NT2/D1 (cell line): ENCODE data around the gene TMEM106C.

Experiments used
- SUZ12 ChIP-seq: IDR thresholded peaks from 2 replicates; pipeline ENCODE4 v1.6.1; 2011; ENCODE audit not compliant: insufficient read length, insufficient read depth; ENCODE audit errors: extremely low read depth
- YY1 ChIP-seq: IDR thresholded peaks from 2 replicates; pipeline ENCODE4 v1.6.1; 2011; ENCODE audit not compliant: insufficient read length, insufficient read depth
- ZNF274 ChIP-seq: IDR thresholded peaks from 2 replicates; pipeline ENCODE4 v1.6.1; 2011; ENCODE audit warnings: mild to moderate bottlenecking, low read depth, low read length

DNA sequence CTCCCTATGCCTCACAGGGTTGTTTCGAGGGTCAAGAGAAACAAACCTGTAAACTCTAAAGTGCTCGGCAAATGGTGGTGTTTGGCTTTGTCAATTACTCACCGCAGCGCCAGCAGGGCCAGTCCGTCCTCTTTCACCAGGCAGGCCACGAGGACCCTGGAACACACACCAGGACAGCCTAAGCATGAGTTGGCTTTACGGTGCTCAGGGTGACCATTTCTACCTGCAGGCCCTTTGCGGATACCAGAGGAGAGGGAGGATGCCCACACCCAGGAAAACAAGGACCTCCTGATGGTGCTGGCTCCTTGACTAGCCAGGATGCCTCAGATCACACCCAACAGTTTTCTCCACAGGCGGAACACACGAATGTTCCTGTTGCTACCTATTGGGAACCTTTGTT is 29.4 kb downstream of the TMEM106C start:
- no peak for TF ChIP-seq SUZ12
- no peak for TF ChIP-seq ZNF274
- no peak for TF ChIP-seq YY1
